GM18520 (cell line): ENCODE measurements around the gene NOXRED1.
"Not testable (repeated sequence)": the region's sequence is repeated elsewhere in the genome, so short reads cannot be mapped to it uniquely, and the experiment has no call there.

Experiments used
- ATAC-seq: cut with Tn5 transposase; IDR thresholded peaks from one replicate; pipeline ENCODE4 v1.9.1; 2021; ENCODE audit not compliant: unreplicated experiment

NOXRED1 gene

DNA sequence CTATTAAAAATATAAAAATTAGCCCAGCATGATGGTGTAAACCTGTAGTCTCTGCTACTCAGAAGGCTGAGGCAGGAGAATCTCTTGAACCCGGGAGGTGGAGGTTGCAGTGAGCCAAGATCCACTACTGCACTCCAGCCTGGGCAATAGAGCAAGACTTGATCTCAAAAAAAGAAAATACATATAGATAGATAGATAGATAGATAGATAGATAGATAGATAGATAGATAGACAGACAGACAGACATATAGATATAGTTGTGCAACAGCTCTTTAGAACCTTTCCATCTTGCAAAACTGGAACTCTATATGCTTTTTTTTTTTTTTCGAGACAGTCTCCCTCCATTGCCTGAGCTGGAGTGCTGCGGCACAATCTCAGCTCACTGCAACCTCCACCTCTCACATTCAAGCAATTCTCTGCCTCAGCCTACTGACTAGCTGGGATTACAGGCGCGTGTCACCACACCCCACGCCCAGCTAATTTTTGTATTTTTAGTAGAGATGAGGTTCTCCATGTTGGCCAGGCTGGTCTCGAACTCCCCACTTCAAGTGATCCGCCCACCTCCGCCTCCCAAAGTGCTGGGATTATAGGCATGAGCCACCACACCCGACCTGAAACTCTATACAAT lies 7.8 kb downstream of the NOXRED1 start:
- ATAC-seq: not testable (repeated sequence)

DNA sequence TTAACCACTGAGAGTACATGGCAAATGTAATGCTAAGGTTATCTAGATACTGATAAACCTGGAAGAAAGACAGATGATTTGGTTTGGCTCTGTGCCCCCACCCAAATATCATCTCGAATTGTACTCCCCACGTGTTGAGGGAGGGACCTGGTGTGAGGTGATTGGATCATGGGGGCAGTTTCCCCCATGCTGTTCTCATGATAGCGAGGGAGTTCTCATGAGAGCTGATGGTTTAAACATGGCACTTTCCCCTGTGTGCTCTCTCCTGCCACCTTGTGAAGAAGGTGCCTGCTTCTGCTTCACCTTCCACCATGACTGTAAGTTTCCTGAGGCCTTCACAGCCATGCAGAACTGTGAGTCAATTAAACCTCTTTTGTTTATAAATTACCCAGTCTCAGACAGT lies 14.2 kb downstream of the NOXRED1 start:
- ATAC-seq: no peak

DNA sequence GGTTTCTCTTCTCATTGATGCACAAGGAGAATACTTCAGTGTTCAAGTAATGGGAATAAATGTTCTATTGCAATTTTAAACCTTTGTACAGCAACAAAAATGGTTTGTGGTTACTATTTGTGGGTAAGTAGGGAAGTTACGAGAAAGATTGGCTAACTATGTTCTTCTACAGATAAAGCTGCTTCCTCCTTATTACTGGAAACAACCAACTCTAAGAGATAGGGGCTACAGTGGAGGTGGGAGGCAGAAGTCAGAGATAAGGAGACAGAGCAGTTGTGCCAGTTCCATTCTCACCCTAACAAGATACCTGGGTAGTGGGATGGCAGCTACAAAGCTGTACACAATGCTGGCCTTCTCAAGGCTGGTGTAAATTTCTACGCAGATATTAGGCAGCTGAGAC lies 16.2 kb downstream of the NOXRED1 start:
- no peak for ATAC-seq

DNA sequence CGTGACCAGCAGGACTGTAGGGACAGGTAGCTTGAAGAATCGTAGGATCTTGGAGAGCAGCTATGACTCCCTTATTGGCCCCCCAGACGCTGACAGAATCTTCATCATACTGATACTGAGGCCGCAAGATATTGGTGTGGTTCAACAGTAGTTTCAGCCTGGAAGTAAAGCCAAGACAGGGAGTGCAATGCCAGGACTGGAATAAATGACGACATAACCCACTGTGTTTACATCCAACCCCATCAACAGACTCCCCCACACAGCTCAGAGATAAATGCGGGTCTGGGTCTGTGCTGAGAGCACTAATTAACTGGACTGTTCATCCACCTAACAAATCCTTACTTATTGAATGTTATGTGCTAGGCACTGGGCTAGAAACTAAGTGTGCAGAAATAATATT lies 16.6 kb downstream of the NOXRED1 start:
- ATAC-seq: no peak

DNA sequence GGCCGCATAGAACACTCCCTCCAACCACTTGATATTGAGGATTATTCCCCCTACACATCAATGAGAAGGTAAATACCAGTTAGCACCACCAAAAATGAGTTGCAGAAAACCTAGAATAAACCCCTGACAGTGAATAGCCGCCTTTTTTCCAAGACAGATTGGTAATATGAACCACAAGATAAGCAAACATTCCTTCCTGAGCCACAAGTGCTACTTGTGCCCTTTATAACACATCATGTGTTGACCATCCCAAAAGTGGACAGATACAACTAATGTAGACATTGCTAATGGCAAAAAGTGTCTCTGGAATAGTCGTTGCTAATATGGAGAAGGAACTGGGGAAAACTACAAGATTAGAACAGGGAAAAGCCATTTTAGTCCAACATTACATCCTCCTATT lies 17.2 kb downstream of the NOXRED1 start:
- ATAC-seq: no peak

DNA sequence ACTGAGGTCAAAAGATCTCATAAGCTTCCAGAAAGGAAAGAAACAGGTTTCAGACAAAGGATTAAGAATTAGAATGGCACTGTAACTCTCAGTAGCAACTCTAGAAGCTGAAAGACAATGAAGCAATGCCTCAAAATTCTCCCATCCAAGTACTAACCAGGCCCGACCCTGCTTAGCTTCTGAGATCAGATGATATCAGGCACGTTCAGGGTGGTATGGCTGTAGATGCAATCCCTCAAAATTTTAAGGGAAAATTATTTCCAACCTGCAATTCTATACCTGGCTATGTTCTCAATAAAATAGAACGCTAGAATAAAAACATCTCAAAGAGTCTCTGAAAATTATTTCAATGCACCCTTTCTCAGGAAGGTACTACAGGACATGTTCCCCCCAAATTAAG lies 19.6 kb downstream of the NOXRED1 start:
- no peak for ATAC-seq

DNA sequence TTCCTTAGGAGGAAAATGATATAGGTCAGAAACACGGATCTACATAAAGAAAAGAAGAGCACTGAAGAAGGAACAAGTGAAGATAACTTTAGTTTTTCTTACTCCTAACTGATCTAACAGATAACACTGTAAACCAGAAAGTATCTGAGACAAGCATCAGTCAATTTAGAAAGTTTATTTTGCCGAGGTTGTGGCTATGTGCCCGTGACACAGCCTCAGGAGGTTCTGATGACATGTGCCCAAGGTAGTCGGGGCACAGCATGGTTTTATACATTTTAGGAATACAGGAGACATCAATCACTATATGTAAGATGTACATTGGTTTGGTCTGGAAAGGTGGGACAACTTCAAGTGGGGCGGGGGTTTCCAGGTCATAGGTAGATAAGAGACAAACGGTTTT lies 23.1 kb downstream of the NOXRED1 start:
- no peak for ATAC-seq

DNA sequence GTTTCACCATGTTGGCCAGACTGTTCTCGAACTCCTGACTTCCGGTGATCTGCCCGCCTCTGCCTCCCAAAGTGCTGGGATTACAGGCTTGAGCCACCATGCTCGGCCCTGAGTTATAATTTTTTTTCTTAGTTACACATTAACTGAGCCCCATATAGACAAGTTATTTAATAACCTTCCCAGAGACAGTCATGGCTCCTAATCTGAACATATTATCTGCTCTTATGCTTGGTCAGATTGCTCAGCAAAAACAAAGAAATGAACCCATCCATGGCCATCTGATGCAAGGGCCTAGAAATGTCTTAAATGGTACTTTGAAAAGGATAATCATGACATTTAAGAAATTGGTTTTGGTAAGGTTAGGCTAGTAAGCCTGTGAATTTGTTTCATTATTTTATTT lies 33.1 kb downstream of the NOXRED1 start:
- ATAC-seq: no peak

DNA sequence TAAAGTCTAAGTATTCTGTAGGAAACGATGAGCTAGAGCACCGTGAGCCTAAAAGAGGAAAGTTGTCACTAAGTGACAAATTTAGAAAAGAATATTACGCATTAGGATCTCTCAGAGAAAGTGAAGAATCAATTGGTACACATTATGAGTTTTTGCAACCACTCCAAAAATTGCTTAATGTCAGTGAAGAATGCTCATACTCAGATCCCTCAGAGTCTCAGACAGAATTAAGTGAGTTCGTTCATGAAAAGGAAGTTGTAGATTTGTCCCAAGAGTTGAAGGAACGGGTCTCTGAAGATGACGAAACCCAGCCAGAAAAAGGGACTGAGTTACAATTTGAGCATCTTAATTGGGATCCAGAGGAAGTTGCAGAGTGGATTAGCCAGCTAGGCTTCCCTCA lies 44.6 kb downstream of the NOXRED1 start:
- no peak for ATAC-seq

DNA sequence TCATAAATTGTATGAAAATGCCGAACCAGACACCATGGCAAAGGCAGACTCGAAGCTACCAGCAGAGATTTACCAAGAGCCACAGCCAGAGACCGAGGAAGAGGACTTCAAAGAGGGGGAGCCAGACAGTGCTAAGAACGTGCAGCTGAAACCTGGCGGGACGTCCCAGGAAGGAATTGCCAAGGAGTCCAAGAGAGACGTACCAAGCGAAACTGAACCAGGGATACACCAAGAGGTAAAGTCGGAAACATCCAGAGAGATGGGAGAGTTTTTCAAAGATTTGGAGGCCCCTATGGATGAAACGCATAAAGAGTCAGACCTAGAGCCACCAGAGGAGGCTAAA lies 45.9 kb downstream of the NOXRED1 start:
- no peak for ATAC-seq

DNA sequence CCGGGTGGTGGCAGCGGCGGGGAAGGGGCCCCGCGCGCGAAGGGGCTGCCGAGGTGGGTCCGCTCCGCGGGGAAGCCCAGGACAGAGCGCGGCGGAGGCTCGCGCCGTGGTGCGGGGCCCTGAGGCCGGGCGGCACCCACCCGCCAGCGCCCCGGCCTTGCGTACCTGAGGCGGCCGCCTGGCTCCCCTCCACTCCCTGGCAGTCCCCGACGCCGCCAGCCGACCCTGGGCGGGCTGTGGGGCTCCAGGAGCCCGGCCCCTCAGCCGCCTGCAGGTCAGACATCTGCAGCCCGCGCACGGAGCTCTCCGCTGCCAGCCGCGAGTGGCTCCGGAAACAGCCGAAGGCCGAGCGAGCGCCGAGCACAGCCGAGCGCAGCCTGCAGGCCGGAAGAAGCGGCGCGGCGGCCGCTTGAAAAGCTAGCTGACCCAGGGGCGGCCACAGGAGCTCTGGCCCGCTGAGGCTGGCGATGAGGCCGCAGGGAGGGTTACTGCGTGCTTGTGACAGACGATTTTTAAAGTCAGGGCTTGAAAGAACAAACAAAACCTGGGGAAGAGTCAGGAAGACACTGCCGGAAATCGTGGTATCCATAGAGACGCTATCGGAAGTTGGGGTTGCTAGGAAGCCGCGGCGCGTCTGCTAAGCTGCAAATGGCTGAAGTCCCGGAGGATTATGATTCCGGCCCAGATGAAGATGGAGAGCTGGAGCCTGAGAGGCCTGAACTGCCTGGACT lies 46.4 kb downstream of the NOXRED1 start, which contains the start of the genes SAMD15 and TMED8:
Gene SAMD15 (plus strand): TSS at position 609 of the 731 bp plus-strand sequence. CDS start 40 bp downstream, at position 649.
Gene TMED8 (minus strand): TSS at position 324 of the 731 bp plus-strand sequence. CDS start 41 bp downstream, at position 283.
- ATAC-seq: peak; percentile 76

DNA sequence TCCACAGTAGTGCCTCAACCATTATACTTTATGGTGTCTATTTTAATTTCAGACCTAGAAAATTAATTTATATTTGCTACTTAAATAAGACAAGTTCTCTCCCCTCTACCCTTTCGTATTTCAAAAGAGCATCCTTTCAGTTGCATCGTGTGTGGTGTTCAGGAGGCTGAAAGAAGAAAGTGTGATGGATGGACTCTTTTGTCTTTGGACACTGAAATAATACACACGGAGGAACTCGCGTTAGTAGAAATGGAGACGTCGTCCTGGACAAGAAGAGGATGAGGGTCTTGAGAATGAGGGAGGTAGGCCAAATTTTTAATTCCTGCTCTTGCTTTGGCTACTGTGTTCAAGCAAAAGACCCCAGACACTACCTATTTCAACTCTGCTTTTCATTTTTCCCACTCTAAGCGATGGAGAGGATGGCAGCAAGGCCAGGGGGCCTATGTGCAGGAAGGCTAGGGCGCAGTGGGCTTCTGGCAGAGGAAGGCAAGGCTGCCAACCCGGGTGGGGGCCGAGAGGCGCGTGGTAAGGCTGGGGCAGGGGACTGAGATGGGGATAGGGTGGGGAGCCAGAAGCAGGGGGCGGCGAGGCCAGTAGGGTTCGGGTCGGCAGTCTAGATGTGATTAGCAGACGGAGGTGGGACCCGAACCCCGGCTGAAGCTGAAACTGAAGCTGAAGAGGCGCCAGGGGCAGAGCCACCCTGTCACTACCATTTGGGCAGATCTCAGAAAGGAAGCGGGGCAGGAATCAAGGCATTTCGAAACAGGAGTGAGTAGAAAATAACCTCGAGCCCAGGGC lies 47.2 kb downstream of the NOXRED1 start:
- no peak for ATAC-seq

DNA sequence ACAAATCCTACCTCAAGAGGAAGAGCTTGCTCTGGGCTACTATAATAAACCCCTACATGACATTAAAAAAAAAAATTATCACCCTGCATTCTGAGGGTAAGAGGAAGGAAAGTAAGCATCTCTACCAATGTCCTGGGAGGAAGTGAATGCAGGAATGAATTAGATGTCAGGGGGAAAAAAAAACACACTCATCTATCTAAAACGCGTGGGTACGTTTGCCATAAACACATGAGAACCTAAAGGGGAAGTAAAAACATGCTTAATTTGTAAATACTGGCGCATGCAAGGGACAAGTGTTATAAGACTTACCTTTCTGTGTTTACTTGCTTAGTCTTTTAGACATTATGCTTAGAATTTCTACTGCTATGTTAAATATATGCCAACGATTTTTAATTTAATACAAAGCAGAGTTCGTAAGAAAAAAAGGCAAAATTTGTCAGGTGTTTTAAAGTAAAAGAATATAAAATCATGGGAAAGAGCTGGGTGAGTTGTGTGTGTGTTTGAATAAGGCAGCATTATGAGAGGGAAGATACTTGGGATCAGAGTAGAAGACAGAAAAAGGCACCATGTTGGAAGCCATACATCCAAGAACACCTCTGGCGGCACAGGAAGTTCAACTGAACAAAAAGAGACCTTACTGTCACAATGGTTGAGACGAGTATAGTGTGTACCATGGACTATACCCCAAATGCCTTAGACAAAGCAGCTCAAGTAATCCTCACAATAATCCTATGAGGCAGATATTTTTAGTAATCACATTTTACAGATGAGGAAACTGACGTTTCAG lies 48.0 kb downstream of the NOXRED1 start:
- ATAC-seq: no peak

DNA sequence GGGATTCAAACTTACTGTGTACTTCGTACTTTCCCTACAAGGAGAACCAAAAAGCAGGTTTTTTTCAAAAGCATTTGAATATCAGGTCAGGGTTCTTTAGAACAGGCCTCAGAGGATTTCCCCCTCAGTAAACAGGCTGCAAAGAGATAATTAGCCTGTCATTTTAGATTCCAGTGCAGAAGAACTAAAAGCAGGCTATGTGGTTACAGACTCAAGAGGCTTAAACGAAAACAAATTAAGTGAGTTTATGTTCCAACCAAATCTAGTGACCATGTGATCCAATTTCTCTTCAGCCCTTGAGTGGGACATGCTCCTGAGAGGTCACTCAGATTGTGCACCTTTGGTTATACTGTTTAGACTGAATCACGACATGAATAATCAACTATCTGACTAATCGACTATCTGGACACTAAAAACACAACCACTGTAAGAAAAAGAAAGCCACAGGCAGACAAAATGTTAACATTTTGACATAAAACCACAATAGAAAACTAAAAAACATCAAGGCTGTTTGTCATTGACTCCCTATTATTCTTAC lies 51.0 kb downstream of the NOXRED1 start:
- peak; percentile 23 for ATAC-seq

DNA sequence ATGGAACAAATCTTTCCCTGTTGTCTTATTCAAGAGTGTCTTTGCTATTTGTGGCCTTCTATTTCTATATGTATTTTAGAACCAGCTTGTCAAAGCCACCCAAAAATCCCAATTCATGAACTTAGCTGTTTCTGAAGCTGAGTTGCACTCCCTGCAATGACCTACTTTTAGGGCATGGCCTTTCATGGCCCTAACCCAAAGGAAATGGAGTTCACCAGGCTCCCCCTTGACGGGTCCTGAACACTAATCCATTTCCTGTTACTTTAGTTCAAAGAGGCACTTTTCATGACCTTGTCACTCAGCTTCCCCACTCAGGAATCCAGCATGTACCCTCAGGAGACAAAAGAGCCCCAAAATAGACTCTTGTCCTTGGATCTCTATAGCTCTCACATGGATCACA lies 54.0 kb downstream of the NOXRED1 start:
- ATAC-seq: no peak

DNA sequence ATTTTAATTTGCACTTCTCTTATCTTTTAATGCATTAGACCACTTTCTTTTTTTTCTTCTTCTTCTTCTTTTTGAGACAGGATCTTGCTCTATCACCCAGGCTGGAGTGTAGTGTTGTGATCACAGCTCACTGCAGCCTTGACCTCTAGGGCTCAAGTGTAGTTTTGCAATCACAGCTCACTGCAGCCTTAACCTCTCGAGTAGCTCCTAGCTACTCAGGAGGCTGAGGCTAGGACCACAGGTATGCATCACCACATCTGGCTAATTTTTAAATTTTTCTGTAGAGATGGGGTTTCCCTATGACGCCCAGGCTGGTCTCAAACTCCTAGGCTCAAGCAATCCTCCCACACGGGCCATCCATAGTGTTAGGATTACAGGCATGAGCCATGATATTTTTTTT lies 59.2 kb downstream of the NOXRED1 start:
- ATAC-seq: no peak

DNA sequence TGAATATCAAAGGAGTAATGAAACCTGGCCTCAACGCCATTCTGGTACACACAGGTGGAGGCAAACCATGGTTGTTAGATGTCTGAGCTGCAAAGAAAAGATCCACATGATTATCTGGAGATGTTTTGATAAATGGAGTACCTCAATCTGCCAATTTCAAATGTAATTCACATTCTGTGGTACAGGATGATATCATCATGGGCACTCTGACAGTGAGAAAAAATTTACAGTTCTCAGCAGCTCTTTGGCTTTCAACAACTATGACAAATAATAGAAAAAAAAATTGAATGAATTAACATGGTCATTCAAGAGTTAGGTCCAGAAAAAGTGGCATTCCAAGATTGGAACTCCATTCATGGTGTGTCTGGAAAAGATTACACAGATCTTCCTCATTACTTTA lies 63.7 kb downstream of the NOXRED1 start:
- ATAC-seq: no peak

DNA sequence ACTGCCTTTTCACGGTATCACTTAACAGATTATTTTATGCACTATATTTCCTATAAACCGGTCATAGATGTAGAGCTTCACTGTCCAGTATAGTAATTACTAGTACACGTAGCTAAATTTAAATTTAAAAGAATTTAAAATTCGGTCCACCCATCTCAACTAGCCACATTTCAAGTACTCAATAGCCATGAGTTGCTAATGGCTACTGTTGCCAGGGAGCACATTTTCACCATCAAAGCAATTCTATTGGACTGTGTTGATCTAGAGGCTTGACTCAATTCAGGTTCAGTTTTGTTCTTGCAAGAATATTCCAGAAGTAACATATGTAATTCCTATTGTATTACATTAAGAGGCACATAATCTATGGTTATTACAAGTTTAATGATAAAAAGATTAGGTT lies 66.4 kb downstream of the NOXRED1 start:
- ATAC-seq: no peak

DNA sequence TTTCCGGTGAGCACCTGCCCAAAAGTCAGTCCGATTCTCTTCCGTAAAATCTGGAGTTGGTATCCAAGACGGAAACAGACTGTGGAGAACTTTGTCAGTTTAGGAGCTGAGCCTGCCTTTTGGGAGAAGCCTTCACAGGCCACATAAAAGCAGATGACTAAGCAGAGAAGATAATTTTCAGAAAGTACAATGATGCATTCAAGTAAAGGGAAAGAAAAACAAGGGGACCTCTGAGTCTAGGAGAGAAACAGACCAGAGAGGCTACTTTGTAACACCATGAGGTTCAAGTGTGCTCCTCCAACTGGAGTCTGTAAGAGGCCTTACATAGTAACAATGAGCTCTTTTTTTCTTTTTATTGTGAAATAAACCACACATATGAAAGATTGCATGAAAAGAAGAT lies 67.5 kb downstream of the NOXRED1 start:
- no peak for ATAC-seq

DNA sequence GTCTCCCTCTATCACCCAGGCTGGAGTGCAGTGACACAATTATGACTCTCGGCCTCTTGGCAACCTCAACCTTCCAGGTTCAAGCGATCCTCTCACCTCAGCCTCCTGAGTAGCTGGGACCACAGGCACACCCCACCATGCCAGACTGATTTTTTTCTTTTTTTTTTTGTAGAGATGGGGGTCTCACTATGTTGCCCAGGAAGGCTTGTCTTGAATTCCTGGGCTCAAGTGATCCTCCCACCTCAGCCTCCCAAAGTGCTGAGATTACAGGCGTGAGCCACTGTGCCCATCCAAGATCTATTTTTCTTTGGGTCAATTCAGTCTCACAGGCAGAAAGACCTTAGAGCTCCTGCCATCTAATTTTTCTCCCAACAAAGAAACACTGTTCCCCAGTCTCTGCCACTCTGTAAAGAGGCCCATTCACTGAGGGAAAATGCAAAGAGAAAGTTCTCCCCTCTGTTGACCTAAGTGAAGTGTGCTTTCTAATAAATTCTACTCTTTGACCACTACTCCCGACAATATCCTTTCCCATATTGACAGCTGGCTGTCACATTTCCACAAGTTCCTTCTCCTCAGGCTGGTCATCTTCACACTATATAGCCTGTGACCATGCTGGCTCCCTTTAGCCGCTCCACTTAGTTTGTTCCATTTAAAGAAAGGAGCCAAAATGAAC lies 69.7 kb downstream of the NOXRED1 start:
- ATAC-seq: no peak
